Stimulated activated CD8-positive, alpha-beta memory T cell treated with anti-CD3 and anti-CD28 coated beads, Interleukin-12 subunit alpha, Interleukin-12 subunit beta, amount 100 ng/mL, for 1 hour (primary cell): ENCODE data around the gene COL4A6.

ENCODE experiments used
- DNase-seq: peaks from one replicate; pipeline ENCODE4 v3.0.0-alpha.2; 2020; ENCODE audit warnings: low read depth

The COL4A6 gene

DNA sequence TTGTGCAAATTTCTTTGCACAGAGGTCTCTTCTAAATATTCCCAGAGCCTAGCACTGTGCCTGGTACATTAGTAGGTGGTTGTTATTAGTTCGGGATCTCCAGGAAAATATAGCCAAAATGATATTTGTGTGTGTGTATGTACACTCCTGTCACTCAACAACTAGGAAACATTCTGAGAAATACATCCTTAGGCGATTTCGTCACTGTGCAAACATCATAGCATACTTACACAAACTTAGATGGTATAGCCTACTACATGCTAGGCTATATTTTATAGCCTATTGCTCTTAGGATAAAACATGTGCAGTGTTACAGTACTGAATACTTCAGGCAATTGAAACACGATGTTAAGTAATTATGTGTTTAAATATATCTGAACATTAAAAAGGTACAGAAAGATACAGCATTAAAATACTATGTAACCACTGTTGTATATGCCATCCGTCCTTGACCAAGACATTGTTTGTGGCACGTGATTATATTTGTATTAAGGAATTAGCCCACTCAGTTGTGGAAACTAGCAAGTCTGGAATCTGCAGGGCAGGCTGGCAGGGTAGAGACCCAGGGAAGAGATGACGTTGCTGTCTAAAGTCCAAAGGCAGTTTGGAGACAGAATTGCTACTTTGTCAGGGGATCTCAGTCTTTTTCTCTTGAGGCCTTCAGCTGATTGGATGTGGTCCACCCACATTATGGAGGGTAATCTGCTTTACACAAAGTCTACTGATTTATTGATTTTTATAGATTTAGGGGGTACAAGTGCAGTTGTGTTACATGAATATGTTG, 106.9 kb downstream of the COL4A6 start:
- DNase-seq, result no peak

DNA sequence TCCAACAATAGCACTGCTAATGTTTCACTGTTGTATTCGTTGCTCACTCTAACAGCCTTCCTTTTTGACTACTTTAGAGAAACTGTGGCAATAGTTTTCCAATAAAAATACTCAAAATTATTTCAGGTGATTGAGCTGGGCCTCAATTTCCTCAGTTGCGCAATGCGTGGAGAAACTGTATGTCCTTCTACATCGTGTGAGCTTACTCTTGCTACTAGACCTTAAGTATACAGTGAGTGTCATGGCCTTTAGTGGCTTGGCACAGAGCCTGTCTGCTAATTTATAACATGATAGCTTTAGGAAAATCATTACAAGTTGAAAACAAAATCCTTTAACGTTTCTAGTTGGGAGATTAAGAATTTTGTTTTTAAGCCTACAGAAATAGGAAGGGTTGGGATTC, 114.5 kb downstream of the COL4A6 start:
- DNase-seq, result no peak

DNA sequence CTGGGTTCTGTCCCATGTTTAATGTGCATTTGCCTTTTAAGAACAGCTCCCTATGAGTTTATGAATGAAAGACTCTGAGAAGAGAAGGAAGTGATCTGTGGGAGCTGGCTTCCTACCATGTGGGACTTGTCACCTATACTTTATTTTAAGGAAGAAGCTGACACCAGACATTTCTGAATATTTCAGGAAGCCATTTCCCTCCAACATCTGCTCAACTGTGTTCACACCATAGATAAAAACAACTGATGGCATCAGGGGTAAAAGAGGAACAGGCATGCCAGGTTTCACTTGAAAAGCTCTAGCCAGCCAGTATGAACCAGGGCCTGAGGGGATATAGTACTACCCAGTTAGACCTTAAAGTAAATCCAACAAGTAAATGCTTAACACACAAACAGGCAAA, 116.0 kb downstream of the COL4A6 start:
- no peak for DNase-seq

- no peak for DNase-seq
These were observed 121.8 kb downstream of the COL4A6 start for GRCh38 chrX:108316456-108316855.

DNA sequence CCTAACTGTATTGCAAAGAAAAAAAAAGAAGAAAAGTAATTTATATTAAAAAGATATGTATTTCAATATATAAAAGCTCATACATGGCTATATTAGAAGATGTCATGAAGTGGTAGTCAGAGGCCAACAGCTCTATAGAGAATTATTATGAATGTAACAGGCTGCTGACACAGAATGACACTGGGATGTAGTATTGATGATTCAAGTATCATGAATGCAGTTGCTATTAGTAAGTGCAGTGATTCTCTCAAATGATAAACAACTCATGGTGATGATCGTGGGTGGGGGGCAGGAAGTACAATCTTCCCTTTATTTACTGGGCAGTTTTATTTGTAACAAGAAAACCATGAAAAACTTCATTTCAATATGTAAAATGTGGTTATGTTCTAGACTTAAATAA, 124.6 kb downstream of the COL4A6 start:
- DNase-seq, result no peak

- no peak for DNase-seq
These were observed 125.3 kb downstream of the COL4A6 start for GRCh38 chrX:108312957-108313356.

GRCh38 chrX:108312011-108312410, 126.2 kb downstream of the COL4A6 start:
- no peak for DNase-seq

DNA sequence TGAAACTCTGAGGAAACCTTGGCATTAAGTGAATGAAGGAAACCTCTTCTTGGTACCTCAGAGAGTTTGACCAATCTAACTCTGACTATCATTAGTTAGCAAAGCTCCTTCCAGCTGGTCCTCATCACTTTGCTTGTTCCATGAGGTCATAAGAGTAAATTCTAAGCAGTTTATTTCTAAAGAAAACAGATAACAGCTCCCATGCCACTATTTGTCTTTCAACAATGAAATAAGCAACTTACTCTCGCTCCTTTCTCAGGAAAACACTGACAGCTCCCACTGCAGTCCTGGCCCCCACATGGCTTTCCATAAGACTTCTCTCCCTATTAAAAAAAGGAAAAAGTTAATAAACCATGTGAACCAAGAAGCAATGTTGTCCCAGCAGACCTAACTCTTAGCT, 127.7 kb downstream of the COL4A6 start:
- DNase-seq, result no peak

GRCh38 chrX:108309144-108309543, 129.1 kb downstream of the COL4A6 start:
- DNase-seq, result no peak

- DNase-seq, result no peak
These were observed 130.8 kb downstream of the COL4A6 start for GRCh38 chrX:108307132-108308085.

- DNase-seq, result no peak
These were observed 132.1 kb downstream of the COL4A6 start for GRCh38 chrX:108306086-108306485.

- no peak for DNase-seq
These were observed 133.5 kb downstream of the COL4A6 start for GRCh38 chrX:108304757-108305156.

- no peak for DNase-seq
These were observed 134.0 kb downstream of the COL4A6 start for GRCh38 chrX:108304210-108304609.

- DNase-seq, result no peak
These were observed 134.5 kb downstream of the COL4A6 start for GRCh38 chrX:108303682-108304081.

GRCh38 chrX:108299704-108300103, 138.5 kb downstream of the COL4A6 start:
- no peak for DNase-seq

- no peak for DNase-seq
These were observed 139.1 kb downstream of the COL4A6 start for GRCh38 chrX:108299101-108299591.

GRCh38 chrX:108298165-108298602, 140.0 kb downstream of the COL4A6 start:
- DNase-seq, result no peak

GRCh38 chrX:108297290-108297689, 140.9 kb downstream of the COL4A6 start:
- DNase-seq, result no peak

GRCh38 chrX:108292053-108292452, 146.2 kb downstream of the COL4A6 start:
- no peak for DNase-seq

DNA sequence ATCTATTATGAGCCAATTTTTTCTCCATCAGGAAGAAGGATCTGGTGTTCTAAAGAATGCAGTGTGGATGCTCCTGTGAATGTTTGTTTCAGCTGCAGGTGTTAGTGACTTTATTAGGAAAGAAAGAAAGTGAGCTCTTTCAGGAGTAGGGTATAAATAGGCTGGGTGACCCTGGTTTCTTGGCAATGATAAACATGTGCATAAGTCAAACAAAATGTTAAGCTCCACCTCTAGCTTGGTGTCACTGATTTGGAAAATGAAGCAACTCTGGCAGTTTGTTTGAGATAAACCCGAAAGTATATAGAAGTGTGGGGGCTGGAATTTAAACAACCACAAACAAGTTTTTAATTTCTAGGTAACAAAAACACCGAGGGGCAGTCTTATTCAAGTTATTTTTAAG, 152.3 kb downstream of the COL4A6 start:
- DNase-seq, result no peak

DNA sequence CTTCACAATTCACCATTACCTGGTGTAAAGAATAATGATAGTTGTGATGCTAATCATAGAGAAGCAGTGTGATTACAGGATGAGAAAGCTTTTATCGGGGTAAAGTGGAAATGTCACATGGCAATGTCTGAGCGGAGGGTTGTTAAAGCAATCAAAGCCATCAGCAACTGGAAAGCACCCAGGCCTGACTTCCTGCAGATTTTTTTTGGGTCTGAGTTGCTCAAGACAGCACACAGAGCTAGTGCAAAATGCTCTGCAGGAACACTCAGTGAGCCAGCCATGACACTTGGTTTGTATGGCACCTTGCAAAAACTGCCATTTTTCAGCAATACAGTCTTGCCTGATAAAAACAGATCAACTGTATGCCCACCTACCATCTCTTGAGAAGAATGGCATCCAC, 152.9 kb downstream of the COL4A6 start:
- no peak for DNase-seq

DNA sequence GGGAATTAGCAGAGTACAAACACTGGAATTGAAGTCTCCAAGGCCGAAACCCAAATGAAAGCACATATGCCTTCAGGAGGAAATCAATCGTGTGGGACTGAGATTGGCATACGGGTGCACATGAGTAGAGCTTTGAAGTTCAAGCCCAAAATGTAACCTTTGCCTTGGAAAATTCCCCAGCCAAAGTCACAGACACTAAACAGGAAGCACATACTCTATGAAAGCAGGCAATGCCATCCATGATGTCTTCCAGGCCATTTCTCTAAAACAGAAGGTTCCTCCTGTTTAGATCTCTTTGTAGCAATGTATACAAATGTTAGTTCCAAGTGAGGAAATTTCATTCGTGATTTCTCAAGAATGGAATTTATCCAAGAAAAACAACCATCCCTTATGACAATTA, 162.5 kb downstream of the COL4A6 start:
- no peak for DNase-seq

- DNase-seq, result no peak
These were observed 166.8 kb downstream of the COL4A6 start for GRCh38 chrX:108271397-108271787.
